GM10248 (cell line): ENCODE data around the gene F2RL3.

Experiments
- CTCF ChIA-PET: fragments of 300-600 bp; sonication (Branson Sonifier 250); formaldehyde crosslinking; extraction: SDS; loops from one replicate; lab custom pipeline; 2021; ENCODE audit warnings: antibody characterized with exemption; lab: Yijun Ruan, JAX
- POLR2A ChIA-PET: fragments of 350-650 bp; sonication (Branson Sonifier 250); formaldehyde crosslinking; extraction: SDS; loops from one replicate; lab custom pipeline; 2020; ENCODE audit warnings: antibody characterized with exemption; lab: Yijun Ruan, JAX
- DNase-seq: peaks from one replicate; pipeline ENCODE4 v3.0.0; 2012; ENCODE audit errors: extremely low spot score
- CTCF ChIP-seq: IDR thresholded peaks from 2 replicates; pipeline ENCODE4 v1.5.1; 2012; ENCODE audit warnings: mild to moderate bottlenecking, low read depth; ENCODE audit errors: extremely low read depth, missing control alignments, control extremely low read depth

The F2RL3 gene

GRCh38 chr19:16878181-16878965 lies 10.4 kb upstream of the F2RL3 start:
- no peak for DNase-seq
- TF ChIP-seq CTCF: no peak
- ChIA-PET POLR2A (no interaction called here), CTCF (interaction anchor here (1.4 kb wide), 1 partner anchor 17 kb away, joined by 5 read pairs; no protein-coding TSS in a partner anchor)

- CTCF ChIA-PET: interaction anchor here (1.0 kb wide), 1 partner anchor 12 kb away, joined by 3 read pairs; no protein-coding TSS in a partner anchor
- TF ChIP-seq CTCF: no peak
- no peak for DNase-seq
- POLR2A ChIA-PET: no interaction called here
These were observed 7.8 kb upstream of the F2RL3 start for GRCh38 chr19:16880884-16881554.

GRCh38 chr19:16882146-16882545 lies 6.7 kb upstream of the F2RL3 start:
- CTCF ChIA-PET: no interaction called here
- POLR2A ChIA-PET: no interaction called here
- DNase-seq: no peak
- TF ChIP-seq CTCF: no peak

GRCh38 chr19:16883522-16883921 lies 5.3 kb upstream of the F2RL3 start:
- no peak for DNase-seq
- ChIA-PET CTCF (no interaction called here), POLR2A (no interaction called here)
- no peak for TF ChIP-seq CTCF

- POLR2A ChIA-PET: no interaction called here
- no peak for DNase-seq
- TF ChIP-seq CTCF: no peak
- CTCF ChIA-PET: no interaction called here
These were observed 3.6 kb upstream of the F2RL3 start for GRCh38 chr19:16885166-16885565.

- no peak for TF ChIP-seq CTCF
- POLR2A ChIA-PET: no interaction called here
- no peak for DNase-seq
- CTCF ChIA-PET: no interaction called here
These were observed 2.4 kb upstream of the F2RL3 start for GRCh38 chr19:16886305-16886880.
